Measurements from ENCODE around the gene AOPEP.

The AOPEP gene

GRCh38 chr9:94843134-94843533, 116.6 kb downstream of the AOPEP start:
- no peak overlapping the region for H3K4me3 ChIP-seq (ENCODE audit: low read depth, low read length)
- H3K4me1 ChIP-seq (ENCODE audit: control insufficient read depth, insufficient read depth, low read length) = no peaks in the 10 kb centered on the region
- TF ChIP-seq BCL11B (tag by site-specific recombination; IDR thresholded peaks at IDR 0.05; ENCODE audit: low read depth) (no peak), ZNF544 (tag by site-specific recombination; IDR thresholded peaks at IDR 0.05) (no peak), ZNF623 (tag by site-specific recombination; IDR thresholded peaks at IDR 0.05) (no peak), BCL6B (tag by site-specific recombination; IDR thresholded peaks at IDR 0.05) (no peak), ZNF174 (tag by site-specific recombination; IDR thresholded peaks at IDR 0.05) (no peak), ZNF26 (tag by site-specific recombination; IDR thresholded peaks at IDR 0.05) (no peak), ZNF24 (tag by site-specific recombination; IDR thresholded peaks at IDR 0.05) (no peak), ZNF121 (tag by site-specific recombination; IDR thresholded peaks at IDR 0.05) (no peak), ZSCAN23 (tag by site-specific recombination; IDR thresholded peaks at IDR 0.05) (no peak), ZNF404 (tag by site-specific recombination; IDR thresholded peaks at IDR 0.05) (no peak), ZNF530 (tag by site-specific recombination; IDR thresholded peaks at IDR 0.05; ENCODE audit: low read depth) (no peak), PRDM6 (tag by site-specific recombination; IDR thresholded peaks at IDR 0.05) (no peak), ZNF354C (tag by site-specific recombination; IDR thresholded peaks at IDR 0.05; ENCODE audit: borderline replicate concordance, low read depth) (no peak), ZNF366 (tag by site-specific recombination; conservative IDR thresholded peaks at IDR 0.05) (no peak), GLIS2 (tag by site-specific recombination; IDR thresholded peaks at IDR 0.05) (no peak), YY1 (tag by site-specific recombination; IDR thresholded peaks at IDR 0.05) (no peak), ZNF664 (tag by site-specific recombination; IDR thresholded peaks at IDR 0.05) (no peak), MEIS1 (CRISPR knock-in tag; IDR thresholded peaks at IDR 0.05; ENCODE audit: borderline replicate concordance) (no peak)
- TF ChIP-seq, protein P1, sequence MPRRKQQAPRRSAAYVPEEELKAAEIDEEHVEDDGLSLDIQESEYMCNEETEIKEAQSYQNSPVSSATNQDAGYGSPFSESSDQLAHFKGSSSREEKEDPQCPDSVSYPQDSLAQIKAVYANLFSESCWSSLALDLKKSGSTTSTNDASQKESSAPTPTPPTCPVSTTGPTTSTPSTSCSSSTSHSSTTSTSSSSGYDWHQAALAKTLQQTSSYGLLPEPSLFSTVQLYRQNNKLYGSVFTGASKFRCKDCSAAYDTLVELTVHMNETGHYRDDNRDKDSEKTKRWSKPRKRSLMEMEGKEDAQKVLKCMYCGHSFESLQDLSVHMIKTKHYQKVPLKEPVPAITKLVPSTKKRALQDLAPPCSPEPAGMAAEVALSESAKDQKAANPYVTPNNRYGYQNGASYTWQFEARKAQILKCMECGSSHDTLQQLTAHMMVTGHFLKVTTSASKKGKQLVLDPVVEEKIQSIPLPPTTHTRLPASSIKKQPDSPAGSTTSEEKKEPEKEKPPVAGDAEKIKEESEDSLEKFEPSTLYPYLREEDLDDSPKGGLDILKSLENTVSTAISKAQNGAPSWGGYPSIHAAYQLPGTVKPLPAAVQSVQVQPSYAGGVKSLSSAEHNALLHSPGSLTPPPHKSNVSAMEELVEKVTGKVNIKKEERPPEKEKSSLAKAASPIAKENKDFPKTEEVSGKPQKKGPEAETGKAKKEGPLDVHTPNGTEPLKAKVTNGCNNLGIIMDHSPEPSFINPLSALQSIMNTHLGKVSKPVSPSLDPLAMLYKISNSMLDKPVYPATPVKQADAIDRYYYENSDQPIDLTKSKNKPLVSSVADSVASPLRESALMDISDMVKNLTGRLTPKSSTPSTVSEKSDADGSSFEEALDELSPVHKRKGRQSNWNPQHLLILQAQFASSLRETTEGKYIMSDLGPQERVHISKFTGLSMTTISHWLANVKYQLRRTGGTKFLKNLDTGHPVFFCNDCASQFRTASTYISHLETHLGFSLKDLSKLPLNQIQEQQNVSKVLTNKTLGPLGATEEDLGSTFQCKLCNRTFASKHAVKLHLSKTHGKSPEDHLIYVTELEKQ (tag by site-specific recombination; IDR thresholded peaks at IDR 0.05; ENCODE audit: borderline replicate concordance) = no peak
- TF ChIP-seq, protein P2, sequence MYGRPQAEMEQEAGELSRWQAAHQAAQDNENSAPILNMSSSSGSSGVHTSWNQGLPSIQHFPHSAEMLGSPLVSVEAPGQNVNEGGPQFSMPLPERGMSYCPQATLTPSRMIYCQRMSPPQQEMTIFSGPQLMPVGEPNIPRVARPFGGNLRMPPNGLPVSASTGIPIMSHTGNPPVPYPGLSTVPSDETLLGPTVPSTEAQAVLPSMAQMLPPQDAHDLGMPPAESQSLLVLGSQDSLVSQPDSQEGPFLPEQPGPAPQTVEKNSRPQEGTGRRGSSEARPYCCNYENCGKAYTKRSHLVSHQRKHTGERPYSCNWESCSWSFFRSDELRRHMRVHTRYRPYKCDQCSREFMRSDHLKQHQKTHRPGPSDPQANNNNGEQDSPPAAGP (tag by site-specific recombination; IDR thresholded peaks at IDR 0.05) = no peak
- ChIA-PET CTCF (interaction anchor here (0.7 to 1.6 kb wide), 2 partner anchors 9 to 284 kb away, joined by 3 to 4 read pairs; no protein-coding TSS in a partner anchor), POLR2A (no interaction called here)
- no peaks in the 10 kb centered on the region for H3K9me3 ChIP-seq (ENCODE audit: control insufficient read depth, insufficient read depth, low read depth, low read length)
- no peak overlapping the region for H3K27ac ChIP-seq (ENCODE audit: extremely low read depth, low read depth, low read length)
- no peaks in the 10 kb centered on the region for H3K36me3 ChIP-seq (ENCODE audit: control insufficient read depth in 2 of 2, insufficient read depth in 1 of 2, low read length in 2 of 2)

Measured in HEK293 (cell line).